ENCODE results near the gene TAAR9. TPM values are rescaled to one million over a fixed set of nuclear protein-coding genes. Genes with fewer than 3 reads are reported as not detected.

The TAAR9 gene
- not detected in 5 replicates for total RNA-seq (2022; extraction: Qiagen RNA extraction; ENCODE audit: low read depth)

DNA sequence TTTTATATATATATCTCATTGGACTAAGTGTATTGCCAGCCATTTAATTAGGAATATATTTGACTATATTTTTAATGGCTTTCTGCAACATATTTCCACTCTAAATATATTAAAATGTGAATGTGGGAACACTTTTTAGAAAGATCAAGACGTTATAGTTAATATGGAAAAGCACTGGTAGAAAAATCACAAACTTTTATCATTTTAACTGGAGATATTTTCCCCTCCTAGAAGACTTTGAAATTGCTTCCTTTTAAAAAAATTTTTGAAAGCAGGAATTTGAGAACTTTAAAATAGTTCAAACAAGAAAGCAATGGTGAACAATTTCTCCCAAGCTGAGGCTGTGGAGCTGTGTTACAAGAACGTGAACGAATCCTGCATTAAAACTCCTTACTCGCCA, at the start of gene TAAR9:
TAAR9 (plus strand) TSS at position 301 of the 400 bp plus-strand sequence; CDS start at position 314, 13 bp downstream.

GRCh38 chr6:132512638-132513632, 25.1 kb upstream of the TAAR9 start, which contains the start of gene STX7:
Gene STX7, minus strand, starts transcription at chr6:132513116. Its CDS starts 9,586 bp downstream, at chr6:132503530.

GRCh38 chr6:132552372-132552771, 14.3 kb downstream of the TAAR9 start, which contains the start of gene TAAR8:
Gene TAAR8, plus strand, starts transcription at chr6:132552672. Its CDS starts 21 bp downstream, at chr6:132552693.

GRCh38 chr6:132570221-132570777, 32.2 kb downstream of the TAAR9 start, which contains the start of gene TAAR6:
Gene TAAR6, plus strand, starts transcription at chr6:132570322. Its CDS starts 0 bp downstream, at chr6:132570322.

Other genes starting within 250 kb of the TAAR9 start
- gene MOXD1, start 136.8 kb upstream of the TAAR9 start, total RNA-seq (2022; extraction: Qiagen RNA extraction; ENCODE audit: low read depth) = 1.5 to 2.6 TPM (median 1.8 TPM) in 5 replicates
- 20.7 to 26.0 TPM (median 22.4 TPM) in 5 replicates for gene STX7, start 25.2 kb upstream of the TAAR9 start, total RNA-seq (2022; extraction: Qiagen RNA extraction; ENCODE audit: low read depth)
- gene TAAR8, start 14.4 kb downstream of the TAAR9 start, total RNA-seq (2022; extraction: Qiagen RNA extraction; ENCODE audit: low read depth) = not detected in 5 replicates
- gene TAAR6, start 32.0 kb downstream of the TAAR9 start, total RNA-seq (2022; extraction: Qiagen RNA extraction; ENCODE audit: low read depth) = not detected in 5 replicates
- gene TAAR5, start 51.5 kb downstream of the TAAR9 start, total RNA-seq (2022; extraction: Qiagen RNA extraction; ENCODE audit: low read depth) = not detected in 5 replicates
- not detected in 5 replicates for gene TAAR2, start 86.0 kb downstream of the TAAR9 start, total RNA-seq (2022; extraction: Qiagen RNA extraction; ENCODE audit: low read depth)
- gene TAAR1, start 120.9 kb downstream of the TAAR9 start, total RNA-seq (2022; extraction: Qiagen RNA extraction; ENCODE audit: low read depth) = not detected in 5 replicates
- gene VNN1, start 175.8 kb downstream of the TAAR9 start, total RNA-seq (2022; extraction: Qiagen RNA extraction; ENCODE audit: low read depth) = 0.06 to 0.13 TPM (median 0.07 TPM) in 5 replicates
- not detected in 5 replicates for gene VNN2, start 219.6 kb downstream of the TAAR9 start, total RNA-seq (2022; extraction: Qiagen RNA extraction; ENCODE audit: low read depth)

Measured in A549 treated with RU486 at 1 μM for 4 hours (cell line).